Esophagus squamous epithelium (tissue), 5 donors: Measurements from ENCODE around the gene MOB2. TPM values are rescaled to one million over a fixed set of nuclear protein-coding genes. Genes with fewer than 3 reads are reported as not detected.
A peak's percentile ranks its signal among the peaks of the same experiment; 100 is the strongest.

Experiments used
- DNase-seq: peaks from one replicate; lab custom pipeline; 2025; lab: John Stamatoyannopoulos, UW
- H3K27ac ChIP-seq, 4 donors: fragments of 200-600 bp; sonication (generic); one replicate each; pipeline ENCODE4 v1.5.1; 2016 to 2019; ENCODE audit warnings: mild to moderate bottlenecking in 1 of 4
- H3K27me3 ChIP-seq, 4 donors: fragments of 200-600 bp; sonication (generic); 1 replicate in 3 of 4; 2 replicates in 1 of 4; pipeline versions ENCODE4 v1.5.1 to v1.6.0; 2017 to 2021; ENCODE audit warnings: antibody characterized with exemption in 1 of 4
- H3K36me3 ChIP-seq, 3 donors: fragments of 200-600 bp; sonication (generic); one replicate each; pipeline ENCODE4 v1.5.1; 2016 to 2019
- H3K4me1 ChIP-seq, 3 donors: fragments of 200-600 bp; sonication (generic); one replicate each; pipeline ENCODE4 v1.5.1; 2017 to 2019
- H3K4me3 ChIP-seq, 4 donors: fragments of 200-600 bp; sonication (generic); 1 replicate in 3 of 4; 2 replicates in 1 of 4; pipeline ENCODE4 v1.5.1; 2016 to 2019; ENCODE audit warnings: mild to moderate bottlenecking in 2 of 4, moderate library complexity in 1 of 4
- H3K9me3 ChIP-seq, 3 donors: fragments of 200-600 bp; sonication (generic); one replicate each; pipeline ENCODE4 v1.5.1; 2016 to 2019
- CTCF ChIP-seq, 6 experiments: fragments of 450-650 bp in 4 of 6; fragments of 200-600 bp in 2 of 6; sonication (generic) in 2 of 6; IDR thresholded peaks; one replicate each; pipeline ENCODE4 v1.5.1; 2016 to 2019; ENCODE audit warnings: antibody characterized with exemption in 6 of 6, mild to moderate bottlenecking in 4 of 6, moderate library complexity in 4 of 6
- POLR2A ChIP-seq, 4 donors: fragments of 450-650 bp; IDR thresholded peaks; one replicate each; pipeline ENCODE4 v1.6.1; 2017; ENCODE audit warnings: antibody characterized with exemption in 4 of 4, mild to moderate bottlenecking in 4 of 4, moderate library complexity in 3 of 4
- WGBS, 2 donors: methylation state at CpG; one replicate each; pipeline ENCODE4 v1.1.5; 2018; 5-methylcytosine and 5-hydroxymethylcytosine counted together
- intact Hi-C: fragments of 100-400 bp; cut with DNase I; formaldehyde crosslinking; loops from one replicate; pipeline ENCODE4 v1.15.0; 2022
- total RNA-seq, 4 donors: library from RNA; depleted of rRNA; stranded (reverse); fragments of >200 nt; gene quantifications; one replicate each; pipeline ENCODE4 v1.1.0, GENCODE V29; 2016
- donor health status: DM: yes; HTN: yes; CAD: no.

MOB2 gene
- total RNA-seq, 4 donors from 2014 or later = 21.5 to 45.0 (median 30.1) TPM

GRCh38 chr11:1493650-1494244 lies 7.2 kb upstream of the MOB2 start:
- no peak for DNase-seq
- Histone ChIP-seq H3K4me3 (no peak overlapping the region), H3K36me3 (peaks cover 0 to 7% (median 0%) of the 10 kb centered on the region in 3 donors), H3K27me3 (no peaks in the 10 kb centered on the region), H3K9me3 (no peaks in the 10 kb centered on the region), H3K27ac (no peak overlapping the region), H3K4me1 (peaks cover 4 to 71% (median 15%) of the 10 kb centered on the region in 3 donors)
- intact Hi-C loops = no loop called here
- TF ChIP-seq CTCF (IDR thresholded peaks at IDR 0.05) (no peak), POLR2A (IDR thresholded peaks at IDR 0.05) (no peak)
- WGBS, 2 donors = 76 to 89% methylated on average over 3 of the region's 3 CpGs

GRCh38 chr11:1491379-1491778 lies 4.8 kb upstream of the MOB2 start:
- Histone ChIP-seq H3K27me3 (no peaks in the 10 kb centered on the region), H3K4me1 (peaks cover 24 to 76% (median 28%) of the 10 kb centered on the region in 3 donors), H3K9me3 (no peaks in the 10 kb centered on the region), H3K4me3 (no peak overlapping the region), H3K27ac (no peak overlapping the region), H3K36me3 (no peaks in the 10 kb centered on the region)
- 85 to 88% methylated on average over 12 of the region's 12 CpGs for WGBS, 2 donors
- TF ChIP-seq CTCF (IDR thresholded peaks at IDR 0.05) = no peak
- intact Hi-C loops = no loop called here
- DNase-seq = no peak

GRCh38 chr11:1490651-1491050 lies 4.1 kb upstream of the MOB2 start:
- Histone ChIP-seq H3K36me3 (no peaks in the 10 kb centered on the region), H3K27ac (no peak overlapping the region), H3K4me3 (no peak overlapping the region), H3K27me3 (no peaks in the 10 kb centered on the region), H3K9me3 (no peaks in the 10 kb centered on the region), H3K4me1 (peaks cover 32 to 76% (median 33%) of the 10 kb centered on the region in 3 donors)
- intact Hi-C loops = no loop called here
- no peak for DNase-seq
- WGBS, 2 donors = 77% methylated on average over 5 to 7 of the region's 7 CpGs
- no peak for TF ChIP-seq POLR2A (IDR thresholded peaks at IDR 0.05)
- no peak for TF ChIP-seq CTCF (IDR thresholded peaks at IDR 0.05)

GRCh38 chr11:1488575-1489180 lies 2.1 kb upstream of the MOB2 start:
- Histone ChIP-seq H3K9me3 (no peaks in the 10 kb centered on the region), H3K27ac (peak overlapping the region in 2 of 4 donors; percentile 57 to 89), H3K4me1 (peaks cover 40 to 90% (median 50%) of the 10 kb centered on the region in 3 donors), H3K27me3 (no peaks in the 10 kb centered on the region), H3K4me3 (no peak overlapping the region), H3K36me3 (peaks cover 0 to 6% (median 0%) of the 10 kb centered on the region in 3 donors)
- 73 to 82% methylated on average over 18 to 20 of the region's 20 CpGs for WGBS, 2 donors
- no peak for DNase-seq
- no peak for TF ChIP-seq CTCF (IDR thresholded peaks at IDR 0.05)
- TF ChIP-seq POLR2A (IDR thresholded peaks at IDR 0.05) = no peak
- intact Hi-C loops = no loop called here

GRCh38 chr11:1487851-1488574 lies 1.4 kb upstream of the MOB2 start:
- Histone ChIP-seq H3K27me3 (no peaks in the 10 kb centered on the region), H3K9me3 (no peaks in the 10 kb centered on the region), H3K27ac (peak overlapping the region in 3 of 4 donors; percentile 57 to 89 (median 78)), H3K4me1 (peaks cover 40 to 90% (median 57%) of the 10 kb centered on the region in 3 donors), H3K4me3 (peak overlapping the region in 1 of 4 donors; percentile 12), H3K36me3 (peaks cover 0 to 6% (median 0%) of the 10 kb centered on the region in 3 donors)
- 67 to 76% methylated on average over 6 to 19 of the region's 23 CpGs for WGBS, 2 donors
- intact Hi-C loops = no loop called here
- TF ChIP-seq CTCF (IDR thresholded peaks at IDR 0.05) (peak in 1 of 6 experiments; percentile 7), POLR2A (IDR thresholded peaks at IDR 0.05) (no peak)
- DNase-seq = no peak
